ENCODE measurements around the gene SLC2A2.

SLC2A2 gene

DNA sequence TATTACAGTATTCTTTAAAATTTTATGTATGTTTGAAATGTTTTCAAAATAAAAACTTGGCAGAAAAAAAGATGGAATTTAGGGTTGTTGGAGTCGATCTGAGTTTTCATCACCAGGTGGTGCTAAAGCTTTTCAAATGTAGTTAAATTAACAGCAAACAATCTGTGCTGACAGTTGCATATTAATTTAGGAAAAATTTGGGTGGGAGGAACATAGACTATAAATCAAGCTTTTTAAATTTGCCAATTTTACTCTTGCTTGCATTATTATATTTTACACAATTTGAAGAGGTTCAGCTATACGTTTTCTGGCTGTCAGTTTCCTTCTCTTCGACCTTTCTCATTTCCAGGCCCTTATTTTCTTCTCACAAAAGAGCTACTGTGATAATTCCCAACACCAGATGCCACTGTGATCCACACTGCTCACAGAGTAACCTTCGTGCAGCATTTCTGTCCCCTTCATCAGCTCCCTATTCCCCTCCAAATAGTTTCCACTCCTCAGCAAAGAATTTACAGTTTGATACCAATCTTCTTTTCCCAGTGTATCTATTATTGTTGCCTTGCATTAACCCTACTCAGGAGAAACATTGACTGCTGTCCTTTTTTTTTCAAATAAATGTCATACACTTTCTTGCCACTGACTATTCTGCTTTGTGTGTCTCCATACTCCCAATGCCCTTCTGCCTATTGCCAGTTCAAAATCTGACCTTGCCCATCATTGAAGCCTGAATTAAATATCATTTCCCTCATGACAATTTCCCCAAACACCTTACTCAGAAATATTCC lies 64.7 kb downstream of the SLC2A2 start:
- Mint-ChIP-seq H3K36me3 (ENCODE audit: low read depth) (no peaks in the 10 kb centered on the region), H3K4me3 (no peak overlapping the region), H3K27me3 (no peaks in the 10 kb centered on the region), H3K4me1 (ENCODE audit: low read depth) (no peaks in the 10 kb centered on the region), H3K9me3 (no peaks in the 10 kb centered on the region), H3K27ac (no peak overlapping the region)
- intact Hi-C loops (cut with micrococcal nuclease), result loop anchor here (2.0 to 5.0 kb wide), 2 partner anchors 220 to 605 kb away; no protein-coding TSS in a partner anchor

DNA sequence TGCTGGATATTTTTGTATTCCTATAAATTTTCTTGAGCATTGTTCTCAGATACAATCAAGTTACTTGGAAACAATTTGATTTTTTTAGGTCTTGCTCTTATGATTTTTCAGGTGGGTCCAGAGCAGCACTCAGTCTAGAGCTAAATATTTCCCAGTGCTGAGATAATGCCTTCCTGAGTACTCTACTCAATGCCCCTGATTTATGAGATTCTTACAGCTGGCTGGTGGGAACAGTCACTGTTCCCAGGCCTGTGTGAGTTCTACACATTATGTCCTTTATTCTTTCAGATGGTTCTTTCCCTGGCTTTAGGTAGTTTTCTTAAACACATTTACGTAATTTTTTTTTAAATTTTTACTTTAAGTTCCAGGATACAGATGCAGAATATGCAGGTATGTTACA lies 67.1 kb downstream of the SLC2A2 start:
- intact Hi-C loops (cut with micrococcal nuclease), result no loop called here
- Mint-ChIP-seq H3K27me3 (peaks cover 3% of the 10 kb centered on the region), H3K4me3 (no peak overlapping the region), H3K4me1 (ENCODE audit: low read depth) (no peaks in the 10 kb centered on the region), H3K36me3 (ENCODE audit: low read depth) (no peaks in the 10 kb centered on the region), H3K9me3 (no peaks in the 10 kb centered on the region), H3K27ac (no peak overlapping the region)

DNA sequence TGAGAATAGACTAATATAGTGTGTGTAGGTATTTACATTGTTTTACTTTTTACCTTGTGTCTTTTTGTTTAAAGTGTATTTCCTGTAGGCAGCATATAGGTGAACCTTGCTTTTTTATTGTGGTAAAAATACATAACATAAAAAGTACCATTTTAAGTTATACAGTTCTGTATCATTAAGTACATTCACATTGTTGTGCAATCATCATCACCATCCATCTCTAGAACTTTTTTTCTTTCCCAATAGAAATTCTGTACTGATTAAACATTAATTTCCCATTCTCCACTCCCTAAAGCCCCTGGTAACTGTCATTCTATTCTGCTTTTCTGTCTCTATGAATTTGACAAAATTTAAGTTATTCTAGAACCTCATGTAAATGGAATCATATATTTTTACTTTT lies 69.9 kb downstream of the SLC2A2 start:
- Mint-ChIP-seq H3K27ac (no peak overlapping the region), H3K36me3 (ENCODE audit: low read depth) (no peaks in the 10 kb centered on the region), H3K9me3 (no peaks in the 10 kb centered on the region), H3K4me1 (ENCODE audit: low read depth) (no peaks in the 10 kb centered on the region), H3K27me3 (peaks cover 3% of the 10 kb centered on the region), H3K4me3 (no peak overlapping the region)
- intact Hi-C loops (cut with micrococcal nuclease), result no loop called here

DNA sequence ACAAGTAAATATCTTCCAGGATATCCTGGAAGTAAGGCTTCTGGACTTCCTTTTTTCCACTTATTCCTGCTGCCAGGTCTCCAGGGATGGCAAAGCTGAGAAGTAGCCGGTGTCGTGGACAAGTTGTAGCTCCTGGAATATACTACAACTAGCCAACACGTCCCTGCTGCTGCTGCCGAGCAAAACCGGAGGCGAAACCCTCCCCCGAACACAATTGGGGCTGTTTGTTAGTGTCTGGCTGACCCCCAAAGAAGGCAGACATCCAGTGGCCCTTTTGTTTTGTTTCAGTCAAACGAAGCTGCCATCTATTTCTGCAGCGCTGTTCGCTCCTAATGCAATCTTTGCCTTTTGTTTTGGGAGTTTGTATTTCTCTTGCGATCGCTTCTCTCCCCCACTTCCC lies 72.8 kb downstream of the SLC2A2 start:
- no peaks in the 10 kb centered on the region for H3K9me3 Mint-ChIP-seq
- H3K36me3 Mint-ChIP-seq (ENCODE audit: low read depth), result no peaks in the 10 kb centered on the region
- H3K4me3 Mint-ChIP-seq, result no peak overlapping the region
- H3K4me1 Mint-ChIP-seq (ENCODE audit: low read depth), result no peaks in the 10 kb centered on the region
- H3K27ac Mint-ChIP-seq, result no peak overlapping the region
- H3K27me3 Mint-ChIP-seq, result peaks cover 3% of the 10 kb centered on the region
- intact Hi-C loops (cut with micrococcal nuclease), result no loop called here

DNA sequence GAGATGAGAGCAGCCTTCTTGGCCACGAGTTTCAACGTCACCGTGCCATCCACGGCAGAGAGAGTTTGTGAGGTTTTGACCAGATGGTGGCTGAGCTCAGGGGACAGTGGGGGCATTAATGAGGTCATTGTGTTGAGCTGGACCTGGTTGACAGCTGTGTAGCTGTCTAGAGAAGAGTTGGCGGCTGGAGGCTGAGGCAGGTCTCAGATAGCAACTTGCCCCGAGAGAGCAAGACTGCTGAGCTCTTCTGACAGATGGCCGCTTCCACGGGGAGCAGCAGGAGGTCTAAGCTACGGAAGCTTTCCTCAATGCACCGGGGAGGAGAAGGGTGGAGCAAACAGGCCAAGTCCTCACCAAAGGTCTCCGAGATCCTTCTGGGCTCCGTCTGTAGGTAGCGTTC lies 73.3 kb downstream of the SLC2A2 start:
- peaks cover 3% of the 10 kb centered on the region for H3K27me3 Mint-ChIP-seq
- no peaks in the 10 kb centered on the region for H3K4me1 Mint-ChIP-seq (ENCODE audit: low read depth)
- intact Hi-C loops (cut with micrococcal nuclease), result no loop called here
- H3K9me3 Mint-ChIP-seq, result no peaks in the 10 kb centered on the region
- no peaks in the 10 kb centered on the region for H3K36me3 Mint-ChIP-seq (ENCODE audit: low read depth)
- no peak overlapping the region for H3K4me3 Mint-ChIP-seq
- H3K27ac Mint-ChIP-seq, result no peak overlapping the region

DNA sequence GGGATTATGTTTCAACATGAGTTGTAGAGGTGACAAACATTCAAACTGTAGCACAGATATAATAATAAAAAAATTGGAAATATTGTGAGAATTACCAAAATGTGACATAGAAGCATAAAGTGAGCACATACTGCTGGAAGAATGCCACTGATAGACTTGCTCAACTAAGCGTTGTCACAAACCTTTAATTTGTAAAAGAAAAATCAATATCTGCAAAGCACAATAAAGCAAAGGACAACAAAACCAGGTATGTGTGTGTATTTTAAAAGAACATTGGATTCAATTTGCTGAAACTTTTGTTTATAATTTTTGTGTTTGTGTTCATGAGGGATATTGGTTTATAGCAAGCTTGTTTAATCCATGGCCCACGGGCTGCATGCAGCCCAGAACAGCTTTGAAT lies 77.3 kb downstream of the SLC2A2 start:
- H3K36me3 Mint-ChIP-seq (ENCODE audit: low read depth), result no peaks in the 10 kb centered on the region
- H3K27ac Mint-ChIP-seq, result no peak overlapping the region
- no peak overlapping the region for H3K4me3 Mint-ChIP-seq
- H3K9me3 Mint-ChIP-seq, result no peaks in the 10 kb centered on the region
- intact Hi-C loops (cut with micrococcal nuclease), result no loop called here
- H3K27me3 Mint-ChIP-seq, result no peaks in the 10 kb centered on the region
- no peaks in the 10 kb centered on the region for H3K4me1 Mint-ChIP-seq (ENCODE audit: low read depth)

DNA sequence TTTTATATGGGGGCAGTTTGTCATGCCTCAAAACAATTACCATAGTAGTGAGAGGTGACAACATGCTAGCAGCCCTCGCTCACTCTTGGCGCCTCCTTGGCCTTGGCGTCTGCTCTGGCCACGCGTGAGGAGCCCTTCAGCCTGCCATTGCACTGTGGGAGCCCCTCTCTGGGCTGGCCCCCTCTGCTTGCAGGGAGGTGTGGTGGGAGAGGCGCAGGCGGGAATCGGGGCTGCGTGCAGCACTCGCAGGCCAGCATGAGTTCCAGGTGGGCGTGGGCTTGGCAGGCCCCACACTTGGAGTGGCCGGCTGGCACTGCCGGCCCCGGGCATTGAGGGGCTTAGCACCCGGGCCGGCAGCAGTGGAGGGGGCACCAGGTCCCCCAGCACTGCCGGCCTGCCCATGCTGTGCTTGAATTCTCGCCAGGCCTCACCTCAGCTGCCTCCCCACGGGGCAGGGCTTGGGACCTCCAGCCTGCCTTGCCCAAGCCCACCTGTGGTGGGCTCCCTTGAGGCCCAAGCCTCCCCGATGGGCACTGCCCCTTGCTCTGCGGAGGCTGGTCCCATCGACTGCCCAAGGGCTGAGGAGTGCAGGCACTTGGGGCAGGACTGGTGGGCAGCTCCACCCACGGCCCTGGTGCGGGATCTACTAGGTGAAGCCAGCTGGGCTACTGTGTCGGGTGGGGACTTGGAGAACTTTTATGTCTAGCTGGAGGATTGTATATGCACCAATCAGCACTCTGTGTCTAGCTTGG lies 79.3 kb downstream of the SLC2A2 start:
- Mint-ChIP-seq H3K4me3 (no peak overlapping the region), H3K27ac (no peak overlapping the region)

More for the DNA sequence above, 79.3 kb downstream of the SLC2A2 start:
- intact Hi-C loops (cut with micrococcal nuclease), result no loop called here
- Mint-ChIP-seq H3K4me1 (ENCODE audit: low read depth) (no peaks in the 10 kb centered on the region), H3K36me3 (ENCODE audit: low read depth) (no peaks in the 10 kb centered on the region), H3K9me3 (no peaks in the 10 kb centered on the region), H3K27me3 (no peaks in the 10 kb centered on the region)
